Suprapubic skin (tissue), 4 donors: ENCODE results near the gene APRT. TPM values are rescaled to one million over a fixed set of nuclear protein-coding genes. Genes with fewer than 3 reads are reported as not detected.
A peak's percentile ranks its signal among the peaks of the same experiment; 100 is the strongest.

Experiments
- DNase-seq, 2 donors: peaks; one replicate each; pipeline ENCODE4 v3.0.0-alpha.2; 2019; ENCODE audit warnings: low spot score in 2 of 2
- H3K27ac ChIP-seq: fragments of 200-600 bp; sonication (generic); one replicate; pipeline ENCODE4 v1.5.1; 2019
- H3K27me3 ChIP-seq: fragments of 200-600 bp; sonication (generic); one replicate; pipeline ENCODE4 v1.5.1; 2019
- H3K36me3 ChIP-seq: fragments of 200-600 bp; sonication (generic); one replicate; pipeline ENCODE4 v1.5.1; 2019
- H3K4me1 ChIP-seq: fragments of 200-600 bp; sonication (generic); one replicate; pipeline ENCODE4 v1.5.1; 2019
- H3K4me3 ChIP-seq: fragments of 200-600 bp; sonication (generic); one replicate; pipeline ENCODE4 v1.5.1; 2019; ENCODE audit warnings: mild to moderate bottlenecking
- H3K9me3 ChIP-seq: fragments of 200-600 bp; sonication (generic); one replicate; pipeline ENCODE4 v1.5.1; 2019
- CTCF ChIP-seq, 2 donors: fragments of 200-600 bp in 1 of 2; fragments of 450-650 bp in 1 of 2; sonication (generic) in 1 of 2; IDR thresholded peaks; one replicate each; pipeline ENCODE4 v1.5.1; 2016 to 2019; ENCODE audit warnings: antibody characterized with exemption in 2 of 2, mild to moderate bottlenecking in 1 of 2, moderate library complexity in 1 of 2
- EP300 ChIP-seq: sonication (generic); formaldehyde crosslinking; IDR thresholded peaks from one replicate; pipeline ENCODE4 v1.6.1; 2017; ENCODE audit warnings: antibody characterized with exemption
- POLR2A ChIP-seq, 2 donors: fragments of 450-650 bp; IDR thresholded peaks; one replicate each; pipeline ENCODE4 v1.6.1; 2017; ENCODE audit warnings: antibody characterized with exemption in 2 of 2, mild to moderate bottlenecking in 2 of 2, moderate library complexity in 2 of 2
- POLR2AphosphoS5 ChIP-seq, 3 donors: sonication (generic); formaldehyde crosslinking; IDR thresholded peaks; one replicate each; pipeline ENCODE4 v1.6.1; 2017; ENCODE audit warnings: antibody characterized with exemption in 3 of 3
- WGBS: methylation state at CpG from one replicate; pipeline ENCODE4 v1.1.5; 2018; 5-methylcytosine and 5-hydroxymethylcytosine counted together
- total RNA-seq, 4 donors: library from RNA; depleted of rRNA; stranded (reverse); fragments of >200 nt; gene quantifications; one replicate each; pipeline ENCODE4 v1.1.0, GENCODE V29; 2016

The APRT gene
- total RNA-seq = 100 to 1,000 TPM; 122 to 382 (median 250) TPM

GRCh38 chr16:88811769-88812512, at the start of gene APRT:
APRT (minus strand) TSS chr16:88811928; CDS start chr16:88811899, 29 bp downstream.
- no peaks in the 10 kb centered on the region for H3K9me3 ChIP-seq
- peaks cover 18% of the 10 kb centered on the region for H3K36me3 ChIP-seq
- TF ChIP-seq POLR2AphosphoS5 (IDR thresholded peaks at IDR 0.05) (peak in 2 of 3 donors; percentile 21 to 66), POLR2A (IDR thresholded peaks at IDR 0.05) (no peak), EP300 (no peak), CTCF (IDR thresholded peaks at IDR 0.05) (peak in 1 of 2 donors; percentile 9)
- H3K4me3 ChIP-seq = peak within 1 kb of the TSS; percentile 74
- H3K27ac ChIP-seq = peak within 1 kb of the TSS; percentile 98
- no peaks in the 10 kb centered on the region for H3K27me3 ChIP-seq
- no CpG with 5 or more reads among the region's 84 CpGs for WGBS
- peak; percentile 97 for DNase-seq
- H3K4me1 ChIP-seq = peaks cover 48% of the 10 kb centered on the region

GRCh38 chr16:88861359-88861758, 49.6 kb upstream of the APRT start:
- H3K4me3 ChIP-seq = no peak overlapping the region
- peaks cover 18% of the 10 kb centered on the region for H3K4me1 ChIP-seq
- H3K36me3 ChIP-seq = peaks cover 43% of the 10 kb centered on the region
- H3K27me3 ChIP-seq = no peaks in the 10 kb centered on the region
- DNase-seq = no peak
- no peaks in the 10 kb centered on the region for H3K9me3 ChIP-seq
- WGBS = 100% methylated on average over 1 of the region's 19 CpGs
- H3K27ac ChIP-seq = no peak overlapping the region
- TF ChIP-seq EP300 = no peak
- no peak for TF ChIP-seq CTCF (IDR thresholded peaks at IDR 0.05)

- peaks cover 32% of the 10 kb centered on the region for H3K4me1 ChIP-seq
- no peak overlapping the region for H3K4me3 ChIP-seq
- H3K36me3 ChIP-seq = peaks cover 43% of the 10 kb centered on the region
- no peaks in the 10 kb centered on the region for H3K9me3 ChIP-seq
- H3K27me3 ChIP-seq = no peaks in the 10 kb centered on the region
- DNase-seq = no peak
- no peak overlapping the region for H3K27ac ChIP-seq
- WGBS = 89% methylated on average over 16 of the region's 20 CpGs
- no peak for TF ChIP-seq POLR2AphosphoS5 (IDR thresholded peaks at IDR 0.05)
- TF ChIP-seq POLR2A (IDR thresholded peaks at IDR 0.05) = no peak
- no peak for TF ChIP-seq EP300
- no peak for TF ChIP-seq CTCF (IDR thresholded peaks at IDR 0.05)
Measured at GRCh38 chr16:88859381-88860091, 47.8 kb upstream of the APRT start.

GRCh38 chr16:88857728-88858339, 46.1 kb upstream of the APRT start:
- H3K9me3 ChIP-seq = no peaks in the 10 kb centered on the region
- H3K36me3 ChIP-seq = peaks cover 37% of the 10 kb centered on the region
- no peak for DNase-seq
- no peak for TF ChIP-seq EP300
- peak in 1 of 2 donors; percentile 68 for TF ChIP-seq CTCF (IDR thresholded peaks at IDR 0.05)
- whole genome bisulfite sequencing = 12% methylated on average over 12 of the region's 12 CpGs
- H3K27me3 ChIP-seq = no peaks in the 10 kb centered on the region
- H3K4me3 ChIP-seq = peak overlapping the region; percentile 81
- H3K27ac ChIP-seq = no peak overlapping the region
- peaks cover 32% of the 10 kb centered on the region for H3K4me1 ChIP-seq
